Nephron (organoid): ENCODE results near the gene SH2B3.

Source experiments
- H3K27ac Mint-ChIP-seq, 3 experiments: 2 replicates each; pipeline ENCODE4 v1.8.0; 2020; ENCODE audit warnings: mixed read lengths in 3 of 3, mild to moderate bottlenecking in 2 of 3, moderate library complexity in 1 of 3
- H3K27me3 Mint-ChIP-seq: 2 replicates; pipeline ENCODE4 v1.8.0; 2021; ENCODE audit warnings: low read depth, mild to moderate bottlenecking, moderate library complexity, mixed read lengths
- H3K36me3 Mint-ChIP-seq: 2 replicates; pipeline ENCODE4 v1.8.0; 2020; ENCODE audit warnings: low read depth, mixed read lengths
- H3K4me1 Mint-ChIP-seq: 2 replicates; pipeline ENCODE4 v1.8.0; 2020; ENCODE audit warnings: mixed read lengths
- H3K4me3 Mint-ChIP-seq, 3 experiments: 2 replicates each; pipeline ENCODE4 v1.8.0; 2020; ENCODE audit warnings: mild to moderate bottlenecking in 3 of 3, mixed read lengths in 3 of 3, moderate library complexity in 2 of 3
- H3K9me3 Mint-ChIP-seq: 2 replicates; pipeline ENCODE4 v1.8.0; 2020; ENCODE audit warnings: mixed read lengths
- CTCF ChIP-seq, 3 experiments: fragments of 200-600 bp; sonication (generic); IDR thresholded peaks; one replicate each; pipeline ENCODE4 v1.5.0; 2021; ENCODE audit warnings: antibody characterized with exemption in 3 of 3; ENCODE audit not compliant: unreplicated experiment in 3 of 3

The SH2B3 gene

DNA sequence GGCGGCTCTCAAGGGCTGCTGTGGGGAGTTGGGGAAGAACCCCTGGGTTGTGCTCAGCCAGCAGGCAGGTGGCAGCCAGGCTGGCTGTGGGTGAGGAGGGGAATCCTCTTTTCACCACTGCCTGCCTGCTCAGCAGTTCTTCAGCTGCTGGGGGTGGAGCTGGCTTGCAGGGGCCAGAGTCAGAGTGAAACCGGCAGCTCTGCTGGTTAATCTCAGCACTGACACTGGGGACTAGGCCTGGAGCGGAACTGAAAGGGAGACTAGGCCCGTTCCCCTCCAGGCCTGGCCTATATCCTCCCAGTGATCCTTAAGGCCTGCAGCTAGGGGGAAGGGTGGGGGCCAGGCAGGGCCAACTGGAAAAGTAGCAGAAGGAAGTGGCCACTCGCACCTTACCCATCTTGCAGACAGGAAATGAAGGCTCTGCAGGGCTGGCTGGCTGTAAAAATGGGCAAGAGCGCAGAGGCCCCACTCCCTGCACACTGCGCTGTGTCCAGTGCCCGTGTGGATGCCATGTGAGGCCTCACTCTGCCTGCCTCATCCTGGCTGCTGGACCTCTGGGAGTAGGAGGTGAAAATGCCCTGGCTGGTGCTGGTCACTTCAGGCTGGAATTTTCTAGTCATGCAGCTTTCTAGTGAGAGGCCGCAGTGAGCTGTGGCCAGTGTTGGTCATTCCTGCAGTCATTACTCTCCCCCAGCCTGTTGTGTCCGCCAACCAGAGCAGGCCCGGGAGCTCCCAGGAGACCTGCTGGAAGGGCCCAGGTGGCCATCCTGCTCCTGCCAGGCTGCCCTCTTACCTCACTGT is 39.4 kb downstream of the SH2B3 start:
- H3K36me3 Mint-ChIP-seq, result peaks cover 46% of the 10 kb centered on the region
- H3K4me1 Mint-ChIP-seq, result peaks cover 48% of the 10 kb centered on the region
- no peak for TF ChIP-seq CTCF (IDR thresholded peaks at IDR 0.05; ENCODE audit: unreplicated experiment in 3 of 3)
- H3K9me3 Mint-ChIP-seq, result no peaks in the 10 kb centered on the region
- no peak overlapping the region for H3K4me3 Mint-ChIP-seq
- H3K27me3 Mint-ChIP-seq, result no peaks in the 10 kb centered on the region
- peak overlapping the region; percentile 75 to 84 (median 80) for H3K27ac Mint-ChIP-seq

- H3K36me3 Mint-ChIP-seq, result peaks cover 50% of the 10 kb centered on the region
- H3K4me3 Mint-ChIP-seq, result no peak overlapping the region
- no peak for TF ChIP-seq CTCF (IDR thresholded peaks at IDR 0.05; ENCODE audit: unreplicated experiment in 3 of 3)
- peak overlapping the region; percentile 66 to 94 (median 75) for H3K27ac Mint-ChIP-seq
- H3K27me3 Mint-ChIP-seq, result no peaks in the 10 kb centered on the region
- no peaks in the 10 kb centered on the region for H3K9me3 Mint-ChIP-seq
- H3K4me1 Mint-ChIP-seq, result peaks cover 49% of the 10 kb centered on the region
Measured at GRCh38 chr12:111445726-111446581, 40.2 kb downstream of the SH2B3 start.

DNA sequence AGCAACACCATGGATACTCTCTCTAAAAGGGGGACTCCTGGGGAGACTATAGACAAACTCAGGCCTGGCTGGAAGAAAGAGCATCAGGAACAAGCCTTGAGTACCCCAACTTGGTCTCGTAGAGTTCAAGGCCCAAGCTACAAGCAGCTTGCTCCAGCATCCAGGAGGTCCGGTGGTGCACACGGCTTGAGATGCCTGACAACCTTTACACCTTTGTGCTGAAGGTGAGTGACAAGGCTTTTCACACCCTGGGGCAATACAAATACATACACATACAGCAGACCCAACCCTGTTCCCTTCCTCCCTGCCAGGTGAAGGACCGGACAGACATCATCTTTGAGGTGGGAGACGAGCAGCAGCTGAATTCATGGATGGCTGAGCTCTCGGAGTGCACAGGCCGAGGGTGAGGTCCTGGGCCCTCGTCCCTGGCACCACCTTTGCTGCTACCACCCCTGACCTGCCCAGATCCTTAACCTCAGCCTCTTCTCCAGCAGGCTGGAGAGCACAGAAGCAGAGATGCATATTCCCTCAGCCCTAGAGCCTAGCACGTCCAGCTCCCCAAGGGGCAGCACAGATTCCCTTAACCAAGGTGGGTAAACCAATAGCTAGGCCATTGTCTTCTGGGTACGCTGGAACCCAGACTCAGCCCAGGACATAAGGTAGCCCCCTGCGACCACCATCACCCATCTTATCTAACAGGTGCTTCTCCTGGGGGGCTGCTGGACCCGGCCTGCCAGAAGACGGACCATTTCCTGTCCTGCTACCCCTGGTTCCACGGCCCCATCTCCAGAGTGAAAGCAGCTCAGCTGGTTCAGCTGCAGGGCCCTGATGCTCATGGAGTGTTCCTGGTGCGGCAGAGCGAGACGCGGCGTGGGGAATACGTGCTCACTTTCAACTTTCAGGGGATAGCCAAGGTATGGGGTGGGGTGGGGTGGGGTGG is 41.2 kb downstream of the SH2B3 start:
- H3K4me1 Mint-ChIP-seq, result peaks cover 49% of the 10 kb centered on the region
- peaks cover 57% of the 10 kb centered on the region for H3K36me3 Mint-ChIP-seq
- H3K9me3 Mint-ChIP-seq, result no peaks in the 10 kb centered on the region
- no peaks in the 10 kb centered on the region for H3K27me3 Mint-ChIP-seq
- TF ChIP-seq CTCF (IDR thresholded peaks at IDR 0.05; ENCODE audit: unreplicated experiment in 3 of 3), result no peak
- H3K4me3 Mint-ChIP-seq, result no peak overlapping the region
- H3K27ac Mint-ChIP-seq, result peak overlapping the region; percentile 66 to 94 (median 75)

GRCh38 chr12:111447571-111448265 is 42.0 kb downstream of the SH2B3 start:
- no peak for TF ChIP-seq CTCF (IDR thresholded peaks at IDR 0.05; ENCODE audit: unreplicated experiment in 3 of 3)
- H3K9me3 Mint-ChIP-seq, result no peaks in the 10 kb centered on the region
- H3K27me3 Mint-ChIP-seq, result no peaks in the 10 kb centered on the region
- H3K4me1 Mint-ChIP-seq, result peaks cover 49% of the 10 kb centered on the region
- H3K36me3 Mint-ChIP-seq, result peaks cover 57% of the 10 kb centered on the region
- H3K4me3 Mint-ChIP-seq, result no peak overlapping the region
- peak overlapping the region; percentile 23 to 79 (median 50) for H3K27ac Mint-ChIP-seq

DNA sequence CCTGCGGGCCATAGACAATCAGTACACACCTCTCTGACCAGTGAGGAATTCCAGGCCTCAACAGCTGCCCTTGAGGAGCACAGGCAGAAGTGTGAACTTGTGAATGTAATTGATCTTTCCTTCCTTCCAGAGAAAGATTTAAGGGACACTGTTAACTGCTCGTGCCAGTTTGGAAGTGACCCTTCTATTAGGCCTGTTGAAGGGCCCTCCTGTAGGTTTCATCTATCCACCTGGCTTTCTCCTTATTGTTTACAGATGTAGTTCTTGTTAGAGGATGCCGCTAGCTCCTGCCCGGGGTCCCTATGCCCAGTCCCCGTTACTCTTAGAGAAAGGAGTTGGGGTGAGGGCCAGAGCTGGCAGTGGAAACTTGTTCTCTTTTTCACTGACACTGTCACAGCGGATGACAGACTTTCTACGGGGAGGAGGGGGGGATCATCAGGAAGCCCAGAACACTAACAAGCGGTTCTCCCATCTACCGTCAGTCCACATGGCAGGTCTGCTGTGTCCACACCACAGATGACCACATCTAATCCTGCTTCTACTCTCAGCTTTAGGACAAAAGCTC is 42.6 kb downstream of the SH2B3 start:
- Mint-ChIP-seq H3K4me1 (peaks cover 47% of the 10 kb centered on the region), H3K27me3 (no peaks in the 10 kb centered on the region), H3K36me3 (peaks cover 56% of the 10 kb centered on the region), H3K9me3 (no peaks in the 10 kb centered on the region), H3K27ac (peak overlapping the region in 2 of 3 experiments; percentile 35 to 79), H3K4me3 (no peak overlapping the region)
- no peak for TF ChIP-seq CTCF (IDR thresholded peaks at IDR 0.05; ENCODE audit: unreplicated experiment in 3 of 3)
